ENCODE results near the gene NEK11. TPM values are rescaled to one million over a fixed set of nuclear protein-coding genes. Genes with fewer than 3 reads are reported as not detected.

The NEK11 gene
- total RNA-seq, 2 experiments from 2014 or later: 1.6 to 4.2 TPM

- TF ChIP-seq CTCF (IDR thresholded peaks at IDR 0.05): no peak
- intact Hi-C loops (cut with DNase I, micrococcal nuclease): no loop called here
- Histone ChIP-seq H3K4me3 (ENCODE audit: low read length) (no peak overlapping the region), H3K9me3 (ENCODE audit: control insufficient read depth in 1 of 2, insufficient read depth in 1 of 2, low read length in 2 of 2) (no peaks in the 10 kb centered on the region), H3K27me3 (ENCODE audit: control insufficient read depth in 1 of 2, insufficient read depth in 2 of 2, low read length in 2 of 2) (no peaks in the 10 kb centered on the region), H3K27ac (ENCODE audit: low read depth in 1 of 2, low read length in 2 of 2) (no peak overlapping the region), H3K4me1 (ENCODE audit: insufficient read depth, low read length) (no peaks in the 10 kb centered on the region), H3K36me3 (ENCODE audit: insufficient read depth, low read length) (no peaks in the 10 kb centered on the region)
- Mint-ChIP-seq H3K27ac (no peak overlapping the region), H3K27me3 (no peaks in the 10 kb centered on the region), H3K36me3 (ENCODE audit: low read depth) (no peaks in the 10 kb centered on the region), H3K4me3 (no peak overlapping the region), H3K9me3 (no peaks in the 10 kb centered on the region), H3K4me1 (ENCODE audit: low read depth) (no peaks in the 10 kb centered on the region)
- ChIA-PET CTCF (no interaction called here), POLR2A (no interaction called here)
- no peak for DNase-seq
- no peak for ATAC-seq (ENCODE audit: poor library complexity)
These were observed 256.3 kb downstream of the NEK11 start for GRCh38 chr3:131282967-131283366.

GRCh38 chr3:131283862-131284261 lies 257.2 kb downstream of the NEK11 start:
- CTCF ChIA-PET: no interaction called here

GRCh38 chr3:131284302-131284701 lies 257.6 kb downstream of the NEK11 start:
- ChIA-PET POLR2A (no interaction called here), CTCF (no interaction called here)
- no peak overlapping the region for H3K27ac ChIP-seq (ENCODE audit: low read depth in 1 of 2, low read length in 2 of 2)
- Mint-ChIP-seq H3K27me3 (no peaks in the 10 kb centered on the region), H3K4me3 (no peak overlapping the region), H3K4me1 (ENCODE audit: low read depth) (no peaks in the 10 kb centered on the region), H3K27ac (no peak overlapping the region), H3K9me3 (no peaks in the 10 kb centered on the region), H3K36me3 (ENCODE audit: low read depth) (no peaks in the 10 kb centered on the region)
- no peaks in the 10 kb centered on the region for H3K27me3 ChIP-seq (ENCODE audit: control insufficient read depth in 1 of 2, insufficient read depth in 2 of 2, low read length in 2 of 2)
- DNase-seq (no peak), ATAC-seq (ENCODE audit: poor library complexity) (no peak)
- no peak overlapping the region for H3K4me3 ChIP-seq (ENCODE audit: low read length)
- H3K36me3 ChIP-seq (ENCODE audit: insufficient read depth, low read length): no peaks in the 10 kb centered on the region
- H3K4me1 ChIP-seq (ENCODE audit: insufficient read depth, low read length): no peaks in the 10 kb centered on the region
- intact Hi-C loops (cut with DNase I, micrococcal nuclease): no loop called here
- no peaks in the 10 kb centered on the region for H3K9me3 ChIP-seq (ENCODE audit: control insufficient read depth in 1 of 2, insufficient read depth in 1 of 2, low read length in 2 of 2)
- TF ChIP-seq CTCF (IDR thresholded peaks at IDR 0.05): no peak

More at GRCh38 chr3:131283862-131284261, 257.2 kb downstream of the NEK11 start:
- no peak overlapping the region for H3K27ac ChIP-seq (ENCODE audit: low read depth in 1 of 2, low read length in 2 of 2)
- no peaks in the 10 kb centered on the region for H3K9me3 Mint-ChIP-seq
- DNase-seq: no peak
- H3K4me1 ChIP-seq (ENCODE audit: insufficient read depth, low read length): no peaks in the 10 kb centered on the region
- no peaks in the 10 kb centered on the region for H3K36me3 Mint-ChIP-seq (ENCODE audit: low read depth)
- no peak overlapping the region for H3K4me3 ChIP-seq (ENCODE audit: low read length)
- H3K27me3 ChIP-seq (ENCODE audit: control insufficient read depth in 1 of 2, insufficient read depth in 2 of 2, low read length in 2 of 2): no peaks in the 10 kb centered on the region
- no peak for ATAC-seq (ENCODE audit: poor library complexity)
- intact Hi-C loops (cut with DNase I, micrococcal nuclease): no loop called here
- H3K4me1 Mint-ChIP-seq (ENCODE audit: low read depth): no peaks in the 10 kb centered on the region
- H3K4me3 Mint-ChIP-seq: no peak overlapping the region
- no peaks in the 10 kb centered on the region for H3K27me3 Mint-ChIP-seq
- TF ChIP-seq CTCF (IDR thresholded peaks at IDR 0.05): no peak
- no peak overlapping the region for H3K27ac Mint-ChIP-seq
- POLR2A ChIA-PET: no interaction called here
- H3K9me3 ChIP-seq (ENCODE audit: control insufficient read depth in 1 of 2, insufficient read depth in 1 of 2, low read length in 2 of 2): no peaks in the 10 kb centered on the region
- H3K36me3 ChIP-seq (ENCODE audit: insufficient read depth, low read length): no peaks in the 10 kb centered on the region

Data from CD4-positive, alpha-beta T cell (primary cell).